GM21360 (cell line): ENCODE data around the gene TAS2R41.
A peak's percentile ranks its signal among the peaks of the same experiment; 100 is the strongest.

ENCODE experiments used
- ATAC-seq: cut with Tn5 transposase; IDR thresholded peaks from one replicate; pipeline ENCODE4 v1.9.1; 2021; ENCODE audit warnings: mild to moderate bottlenecking, moderate library complexity; ENCODE audit not compliant: unreplicated experiment

The TAS2R41 gene

GRCh38 chr7:143492799-143493739, 15.4 kb downstream of the TAS2R41 start:
- ATAC-seq: no peak

DNA sequence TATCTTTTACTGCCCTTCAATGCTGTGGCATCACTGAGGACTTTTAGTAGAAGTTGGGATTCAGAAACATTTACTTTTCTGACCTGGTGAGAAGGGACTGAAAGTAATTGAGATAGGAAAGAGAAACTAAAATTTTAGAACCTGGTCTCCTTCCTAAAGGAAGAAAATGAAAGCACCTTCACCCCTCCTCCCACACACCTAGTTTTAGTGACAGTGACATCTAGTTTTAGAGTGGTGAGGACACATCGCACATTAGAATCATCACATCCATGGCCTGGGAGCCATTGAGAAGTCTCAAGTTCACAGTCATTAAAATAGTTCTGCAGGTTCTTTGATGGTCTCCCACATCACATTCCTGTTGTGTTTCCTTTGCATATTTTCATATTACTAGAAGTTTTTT, 16.1 kb downstream of the TAS2R41 start:
- ATAC-seq: peak; percentile 49

DNA sequence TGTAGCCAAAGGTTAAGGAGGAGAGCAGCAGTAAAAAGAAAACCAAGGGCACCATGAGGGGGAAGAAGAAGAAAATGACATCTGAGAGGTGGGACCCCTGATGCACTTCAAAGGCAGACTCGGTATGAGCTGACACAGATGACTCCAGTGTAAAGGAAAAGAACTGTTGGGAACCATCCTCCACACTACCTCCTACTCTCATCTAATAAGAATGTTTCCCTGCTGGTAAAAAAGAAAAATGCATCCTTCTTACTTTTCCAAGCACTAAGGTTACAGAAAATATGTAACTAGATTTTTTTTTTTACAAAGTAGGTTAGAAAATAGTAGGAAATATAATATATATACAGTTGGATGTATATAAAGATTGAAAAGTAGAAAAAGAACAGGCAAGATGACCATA, 16.9 kb downstream of the TAS2R41 start:
- no peak for ATAC-seq

GRCh38 chr7:143495851-143496250, 18.2 kb downstream of the TAS2R41 start:
- ATAC-seq: no peak

DNA sequence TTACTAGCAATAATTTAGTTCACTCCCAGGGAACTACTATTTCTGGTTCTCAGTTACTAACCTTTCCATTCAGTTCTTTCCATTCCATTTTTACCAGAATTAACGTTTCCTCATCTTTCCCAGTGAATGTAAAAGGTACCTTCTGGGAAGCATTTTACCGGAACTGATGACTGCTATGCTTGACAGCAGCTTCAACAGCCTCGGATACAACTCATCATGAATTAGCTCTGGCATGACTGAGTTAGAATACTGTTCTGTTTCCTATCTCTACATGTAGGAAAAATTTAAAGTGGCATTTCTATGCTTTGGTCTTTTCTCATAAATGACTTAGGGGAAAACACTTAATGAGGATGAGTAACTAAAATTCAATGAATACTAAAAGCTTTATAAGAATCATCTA, 18.6 kb downstream of the TAS2R41 start:
- ATAC-seq: no peak

DNA sequence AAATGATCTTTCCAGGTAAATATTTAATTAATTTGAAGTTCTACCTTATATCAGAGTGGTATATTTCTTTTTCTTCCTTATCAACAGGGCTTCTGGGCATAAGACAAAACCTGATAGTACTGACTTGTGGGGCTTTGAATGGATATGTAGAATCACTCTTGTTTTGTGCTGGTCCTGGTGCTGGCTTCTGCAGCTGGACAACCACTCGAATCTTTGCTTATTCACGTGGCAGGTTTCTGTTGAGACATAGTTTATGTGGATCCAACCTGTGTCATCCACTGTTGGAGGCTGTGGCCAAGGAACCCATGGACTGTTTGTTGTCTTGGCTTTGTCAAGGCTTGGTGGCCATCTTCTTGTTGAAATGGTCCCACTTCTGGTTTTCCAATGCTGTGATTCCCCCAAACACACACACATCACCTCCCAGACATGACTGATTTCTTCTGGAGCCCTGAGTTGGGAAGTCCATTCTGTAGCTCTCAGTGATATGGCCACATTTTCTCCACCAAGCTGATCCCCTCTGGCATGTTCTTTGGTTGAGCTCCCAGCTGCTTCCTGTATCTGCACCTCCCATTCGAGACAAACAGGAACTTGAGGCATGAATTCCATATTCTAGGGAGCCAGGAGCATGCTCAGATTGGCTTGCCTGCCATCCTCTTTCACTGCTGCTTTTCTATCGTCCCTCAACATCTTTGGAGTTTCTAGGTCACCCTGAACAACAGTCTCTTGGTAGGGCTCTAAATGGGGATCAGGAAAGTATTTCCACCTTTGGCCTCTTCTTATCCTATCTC, 19.5 kb downstream of the TAS2R41 start:
- no peak for ATAC-seq

DNA sequence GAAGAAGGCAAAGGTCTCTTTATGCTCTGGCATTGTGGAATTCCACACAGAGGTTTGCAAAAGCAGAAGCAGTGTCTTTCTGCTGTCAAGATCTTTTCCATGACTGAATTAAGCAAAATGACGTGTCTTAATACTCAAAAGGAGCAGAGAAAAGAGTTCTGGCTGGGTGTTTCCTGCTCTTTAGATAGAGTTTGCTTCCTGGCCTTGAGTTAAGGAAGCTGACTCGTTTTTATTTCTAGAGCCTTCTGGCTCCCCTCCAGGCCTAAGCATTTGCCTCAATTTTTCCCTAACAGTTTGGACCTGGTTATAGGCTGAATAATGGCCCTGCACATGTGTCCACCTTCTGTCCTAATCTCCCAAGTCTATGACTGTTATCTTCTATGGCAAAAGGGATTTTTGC, 21.6 kb downstream of the TAS2R41 start:
- ATAC-seq: no peak

GRCh38 chr7:143499743-143500348, 22.2 kb downstream of the TAS2R41 start:
- ATAC-seq: no peak

DNA sequence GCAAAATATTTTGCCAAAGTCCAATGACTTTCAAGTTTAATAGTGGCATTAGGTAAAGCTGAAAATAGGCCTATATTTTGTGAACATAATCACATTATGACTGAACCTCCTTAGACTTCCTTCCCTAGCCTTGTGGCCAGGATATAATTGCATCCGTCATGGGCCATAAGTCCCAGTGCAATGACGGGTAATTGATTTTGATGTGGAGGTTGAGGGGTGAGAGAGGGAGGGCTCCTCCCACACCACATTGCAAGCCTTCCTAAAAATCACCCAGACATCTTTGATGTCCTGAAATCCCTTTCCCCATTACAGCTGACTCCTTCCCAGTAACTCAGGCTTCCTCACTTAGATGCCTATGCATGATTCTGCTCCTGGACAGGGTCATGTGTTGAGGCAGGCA, 25.6 kb downstream of the TAS2R41 start:
- no peak for ATAC-seq

DNA sequence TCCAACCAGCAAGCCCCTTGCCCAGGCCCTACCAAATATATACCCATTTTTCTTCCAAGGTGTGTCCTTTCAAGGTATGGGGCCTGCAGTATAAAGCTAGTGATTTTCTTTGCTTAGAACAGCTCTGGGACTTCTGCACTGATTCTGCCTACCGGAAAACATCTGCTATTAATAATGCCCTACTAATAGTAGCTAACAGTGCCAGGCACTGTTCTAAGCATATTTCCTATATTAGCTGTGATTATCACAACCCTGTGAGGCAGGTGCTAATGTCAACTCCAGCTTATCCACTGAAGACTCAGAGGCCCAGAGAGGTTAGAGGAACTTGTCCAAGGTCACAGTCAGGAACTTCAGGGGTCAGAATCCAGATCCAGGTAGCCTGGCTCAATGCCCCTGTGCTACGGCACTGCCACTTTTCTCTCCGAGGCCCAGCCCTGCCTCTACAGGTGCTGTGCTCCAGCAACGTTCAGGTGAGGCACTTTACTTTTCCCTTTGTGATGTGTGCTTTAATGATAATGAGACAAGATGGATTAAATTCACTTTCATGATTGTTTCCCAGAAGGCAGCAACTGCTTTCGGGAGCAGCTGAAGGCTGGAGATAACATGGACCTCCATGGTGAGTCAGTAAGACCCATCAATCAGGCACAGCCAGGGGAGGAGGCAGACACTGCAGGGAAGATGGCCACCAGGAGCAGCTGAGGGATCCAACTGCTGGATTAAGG, 26.7 kb downstream of the TAS2R41 start:
- ATAC-seq: no peak

- ATAC-seq: no peak
Measured at GRCh38 chr7:143504937-143505297, 27.2 kb downstream of the TAS2R41 start.

- ATAC-seq: no peak
Measured at GRCh38 chr7:143505838-143506237, 28.2 kb downstream of the TAS2R41 start.

DNA sequence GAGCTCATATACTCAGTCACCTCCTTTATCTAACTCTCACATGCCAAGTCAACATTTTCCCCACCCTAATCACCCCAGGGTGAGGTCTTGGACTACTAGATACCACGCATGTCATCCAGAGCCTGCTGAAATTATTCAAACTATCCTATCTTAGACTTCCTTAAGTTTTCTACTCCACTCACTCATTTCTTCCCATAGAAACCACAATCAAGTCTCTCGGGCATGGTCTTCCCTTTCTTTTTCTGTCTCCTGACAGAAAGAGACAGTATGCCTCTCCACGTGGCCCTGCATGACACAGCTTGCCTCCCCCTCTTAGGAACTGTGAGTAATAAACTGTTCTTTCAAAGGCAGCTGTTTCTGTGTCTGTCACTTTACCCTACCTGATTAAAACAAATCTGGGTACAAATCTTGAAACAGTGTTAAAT, 29.4 kb downstream of the TAS2R41 start:
- no peak for ATAC-seq

GRCh38 chr7:143507534-143508055, 29.9 kb downstream of the TAS2R41 start:
- no peak for ATAC-seq

GRCh38 chr7:143510854-143511592, 33.4 kb downstream of the TAS2R41 start:
- no peak for ATAC-seq

DNA sequence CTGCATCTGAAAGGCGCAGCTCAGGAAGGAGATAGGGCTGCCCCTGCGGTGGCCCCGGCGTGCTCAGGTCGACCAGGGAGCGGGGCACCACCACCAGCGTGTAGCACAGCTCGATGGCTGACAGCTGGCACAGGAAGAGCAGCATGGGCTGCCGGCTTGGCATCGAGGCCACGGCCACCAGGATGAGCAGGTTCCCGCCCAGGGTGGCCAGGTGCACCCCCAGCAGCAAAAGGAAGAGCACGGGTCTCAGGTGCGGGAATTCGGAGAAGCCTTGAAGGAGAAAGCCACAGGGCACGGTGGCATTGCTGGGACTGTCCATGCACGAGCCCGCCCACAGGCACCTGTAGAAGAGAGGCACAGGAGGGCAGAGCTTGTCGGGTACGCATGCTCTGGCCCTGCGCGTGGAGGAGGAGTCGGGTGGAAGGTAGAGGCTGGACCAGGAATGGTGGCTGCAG, 33.9 kb downstream of the TAS2R41 start:
- no peak for ATAC-seq

DNA sequence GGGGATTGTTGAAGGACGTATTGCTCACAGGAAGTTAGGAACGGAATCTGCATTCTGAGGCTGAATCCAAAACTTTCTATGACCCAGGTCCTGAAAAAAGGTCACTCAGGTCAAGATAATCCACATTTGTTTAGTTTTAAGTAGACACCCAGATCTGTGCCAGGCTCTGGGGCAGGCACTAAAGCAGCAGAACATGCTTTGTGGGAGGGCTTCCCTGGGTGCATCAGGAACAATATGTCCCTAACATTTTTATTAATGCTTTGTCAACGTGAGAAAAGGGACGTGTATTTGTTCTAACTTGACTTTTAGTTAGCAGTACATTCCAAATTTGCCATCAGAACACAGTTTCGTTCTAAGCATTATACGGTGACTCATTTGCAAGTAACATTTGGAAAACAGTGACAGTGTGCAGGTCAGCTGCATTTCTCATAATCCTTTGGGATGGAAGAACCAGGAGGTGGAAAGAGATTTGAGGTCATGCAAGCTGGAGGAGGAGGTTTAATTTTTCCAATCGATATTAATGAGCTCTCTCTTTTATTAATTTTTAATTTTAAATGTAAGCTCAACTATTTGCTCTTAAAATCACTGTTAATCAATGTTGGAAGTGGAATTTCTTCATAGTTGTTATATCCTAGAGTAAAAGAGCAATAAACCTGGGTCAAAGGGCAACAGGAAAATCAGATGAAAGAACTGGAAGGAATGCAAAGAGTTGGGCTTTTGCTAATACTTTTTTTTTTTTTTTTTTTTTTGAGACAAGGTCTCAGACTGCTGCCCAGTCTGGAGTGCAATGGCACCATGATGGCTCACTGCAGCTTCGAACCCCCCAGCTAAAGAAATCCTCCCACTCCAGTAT, 35.0 kb downstream of the TAS2R41 start:
- ATAC-seq: no peak

- ATAC-seq: no peak
Measured at GRCh38 chr7:143514487-143514886, 36.8 kb downstream of the TAS2R41 start.
